Muscle layer of duodenum (tissue), 2 donors: ENCODE measurements around the gene FSCN2.

Source experiments
- H3K27ac ChIP-seq: one replicate; pipeline ENCODE4 v1.7.0; 2013; ENCODE audit warnings: mild to moderate bottlenecking, low read length
- H3K27me3 ChIP-seq: one replicate; pipeline ENCODE4 v1.7.0; 2013; ENCODE audit warnings: low read depth, mild to moderate bottlenecking, control low read depth, low read length
- H3K36me3 ChIP-seq, 2 donors: one replicate each; pipeline ENCODE4 v1.7.0; 2013; ENCODE audit warnings: low read length in 2 of 2, control low read depth in 1 of 2, mild to moderate bottlenecking in 1 of 2; ENCODE audit not compliant: insufficient read depth in 2 of 2, control insufficient read depth in 1 of 2
- H3K4me1 ChIP-seq, 2 donors: one replicate each; pipeline ENCODE4 v1.7.0; 2013; ENCODE audit warnings: low read length in 2 of 2, mild to moderate bottlenecking in 2 of 2, control low read depth in 1 of 2, moderate library complexity in 1 of 2; ENCODE audit not compliant: insufficient read depth in 2 of 2, control insufficient read depth in 1 of 2
- H3K4me3 ChIP-seq, 2 donors: one replicate each; pipeline ENCODE4 v1.7.0; 2013; ENCODE audit warnings: low read length in 2 of 2, low read depth in 1 of 2, mild to moderate bottlenecking in 1 of 2
- H3K9me3 ChIP-seq, 2 donors: one replicate each; pipeline ENCODE4 v1.7.0; 2013; ENCODE audit warnings: low read length in 2 of 2, control low read depth in 1 of 2, mild to moderate bottlenecking in 1 of 2; ENCODE audit not compliant: control insufficient read depth in 1 of 2
- donor health status: healthy.

FSCN2 gene

GRCh38 chr17:81538651-81539570 lies 10.7 kb downstream of the FSCN2 start:
- H3K27me3 ChIP-seq = peaks cover 18% of the 10 kb centered on the region
- peaks cover 0 to 53% of the 10 kb centered on the region in 2 donors for H3K36me3 ChIP-seq
- H3K9me3 ChIP-seq = peaks cover 0 to 3% of the 10 kb centered on the region in 2 donors
- no peak overlapping the region for H3K27ac ChIP-seq
- no peak overlapping the region for H3K4me3 ChIP-seq
- peaks cover 0 to 11% of the 10 kb centered on the region in 2 donors for H3K4me1 ChIP-seq

DNA sequence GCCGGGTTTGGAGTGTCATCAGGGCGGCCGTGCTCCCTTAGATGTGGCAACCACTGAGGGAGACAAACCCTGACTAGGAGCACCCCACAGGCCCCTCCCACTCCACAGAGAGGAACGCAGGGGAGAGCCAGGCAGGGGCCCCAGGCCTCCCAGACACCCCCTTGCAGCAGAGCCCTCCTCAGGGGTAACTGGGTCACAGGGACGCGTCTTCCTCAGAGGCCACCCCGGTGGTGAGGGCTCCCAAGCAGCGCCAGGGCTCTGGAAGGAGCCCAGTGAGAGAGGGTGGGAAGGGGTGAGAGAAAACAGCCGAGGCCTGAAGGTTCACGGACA lies 11.4 kb downstream of the FSCN2 start:
- Histone ChIP-seq H3K27ac (no peak overlapping the region), H3K4me3 (no peak overlapping the region), H3K4me1 (peaks cover 0 to 11% of the 10 kb centered on the region in 2 donors), H3K9me3 (peaks cover 0 to 3% of the 10 kb centered on the region in 2 donors), H3K27me3 (peaks cover 14% of the 10 kb centered on the region), H3K36me3 (peaks cover 0 to 59% of the 10 kb centered on the region in 2 donors)

- Histone ChIP-seq H3K36me3 (peaks cover 1 to 65% of the 10 kb centered on the region in 2 donors), H3K27me3 (peaks cover 14% of the 10 kb centered on the region), H3K27ac (no peak overlapping the region), H3K9me3 (peaks cover 0 to 3% of the 10 kb centered on the region in 2 donors), H3K4me3 (no peak overlapping the region), H3K4me1 (peaks cover 0 to 11% of the 10 kb centered on the region in 2 donors)
Observed at GRCh38 chr17:81539961-81540675, 11.9 kb downstream of the FSCN2 start.

- Histone ChIP-seq H3K27ac (no peak overlapping the region), H3K27me3 (peaks cover 14% of the 10 kb centered on the region), H3K9me3 (peaks cover 0 to 3% of the 10 kb centered on the region in 2 donors), H3K4me1 (peaks cover 0 to 11% of the 10 kb centered on the region in 2 donors), H3K36me3 (peaks cover 7 to 70% of the 10 kb centered on the region in 2 donors), H3K4me3 (no peak overlapping the region)
Observed at GRCh38 chr17:81540676-81541027, 12.5 kb downstream of the FSCN2 start.

GRCh38 chr17:81541123-81541522 lies 12.9 kb downstream of the FSCN2 start:
- Histone ChIP-seq H3K27me3 (peaks cover 10% of the 10 kb centered on the region), H3K4me3 (no peak overlapping the region), H3K9me3 (no peaks in the 10 kb centered on the region), H3K27ac (no peak overlapping the region), H3K36me3 (peaks cover 7 to 75% of the 10 kb centered on the region in 2 donors), H3K4me1 (peaks cover 0 to 11% of the 10 kb centered on the region in 2 donors)

- H3K4me1 ChIP-seq = no peaks in the 10 kb centered on the region
- no peak overlapping the region for H3K27ac ChIP-seq
- H3K9me3 ChIP-seq = no peaks in the 10 kb centered on the region
- H3K36me3 ChIP-seq = peaks cover 7 to 91% of the 10 kb centered on the region in 2 donors
- peaks cover 1% of the 10 kb centered on the region for H3K27me3 ChIP-seq
- no peak overlapping the region for H3K4me3 ChIP-seq
Observed at GRCh38 chr17:81542431-81543338, 14.5 kb downstream of the FSCN2 start.

GRCh38 chr17:81543339-81543675 lies 15.1 kb downstream of the FSCN2 start:
- Histone ChIP-seq H3K4me1 (no peaks in the 10 kb centered on the region), H3K36me3 (peaks cover 13 to 92% of the 10 kb centered on the region in 2 donors), H3K9me3 (no peaks in the 10 kb centered on the region), H3K27ac (no peak overlapping the region), H3K4me3 (no peak overlapping the region), H3K27me3 (no peaks in the 10 kb centered on the region)

GRCh38 chr17:81543756-81544155 lies 15.6 kb downstream of the FSCN2 start:
- H3K4me3 ChIP-seq = no peak overlapping the region
- H3K9me3 ChIP-seq = no peaks in the 10 kb centered on the region
- no peak overlapping the region for H3K27ac ChIP-seq
- no peaks in the 10 kb centered on the region for H3K4me1 ChIP-seq
- H3K36me3 ChIP-seq = peaks cover 14 to 91% of the 10 kb centered on the region in 2 donors
- H3K27me3 ChIP-seq = no peaks in the 10 kb centered on the region

- H3K4me1 ChIP-seq = no peaks in the 10 kb centered on the region
- no peak overlapping the region for H3K4me3 ChIP-seq
- H3K27me3 ChIP-seq = no peaks in the 10 kb centered on the region
- no peaks in the 10 kb centered on the region for H3K9me3 ChIP-seq
- no peak overlapping the region for H3K27ac ChIP-seq
- peaks cover 14 to 91% of the 10 kb centered on the region in 2 donors for H3K36me3 ChIP-seq
Observed at GRCh38 chr17:81544281-81544974, 16.3 kb downstream of the FSCN2 start.

DNA sequence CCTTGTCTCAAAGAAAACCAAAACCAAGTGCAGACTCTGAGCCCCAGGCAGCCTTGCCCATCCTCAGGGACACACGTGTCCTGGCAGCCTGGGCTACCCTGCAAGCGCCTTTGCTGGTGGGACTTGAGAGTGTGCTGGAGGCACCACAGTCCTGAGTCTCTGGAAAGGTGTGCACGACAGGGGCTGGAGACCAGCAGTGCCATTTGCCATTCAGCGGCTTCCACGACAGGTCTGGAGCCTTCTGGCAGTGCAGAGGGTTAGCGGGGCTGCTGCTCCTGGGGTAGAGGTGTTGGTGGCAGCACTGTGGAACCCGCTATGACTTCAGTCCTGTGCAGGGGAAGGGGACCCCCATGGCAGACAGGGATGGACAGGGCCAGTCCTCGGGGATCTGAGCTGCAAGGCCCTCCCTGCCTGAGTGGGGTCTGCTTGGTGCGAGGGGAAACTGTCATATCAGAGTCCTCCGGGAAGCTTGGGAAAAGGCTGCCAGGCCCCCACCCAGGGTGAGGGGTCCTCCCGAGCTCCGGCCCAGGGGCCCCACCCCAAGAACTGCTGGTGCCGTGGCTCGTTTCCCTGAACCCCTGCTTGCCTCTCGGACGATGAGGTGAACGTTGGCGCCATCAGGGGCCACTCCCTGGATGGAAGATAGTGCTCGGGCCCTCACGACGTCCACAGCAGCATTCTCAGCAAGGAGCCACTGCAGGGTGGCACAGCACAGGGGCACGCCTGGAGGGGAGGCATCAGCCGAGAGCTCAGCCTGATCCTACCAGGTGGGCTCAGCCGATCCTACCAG lies 17.2 kb downstream of the FSCN2 start:
- no peaks in the 10 kb centered on the region for H3K4me1 ChIP-seq
- H3K27me3 ChIP-seq = no peaks in the 10 kb centered on the region
- no peak overlapping the region for H3K27ac ChIP-seq
- H3K36me3 ChIP-seq = peaks cover 14 to 91% of the 10 kb centered on the region in 2 donors
- no peak overlapping the region for H3K4me3 ChIP-seq
- no peaks in the 10 kb centered on the region for H3K9me3 ChIP-seq
